RWPE2 (cell line): ENCODE measurements around the gene RIMBP2.

Source experiments
- ATAC-seq: fragments of 200-7000 bp; cut with Tn5 transposase; 3 replicates; pipeline ENCODE4 v1.9.1; 2021; ENCODE audit warnings: low read depth
- DNase-seq: peaks from one replicate; pipeline ENCODE4 v3.0.0-alpha.2; 2020; ENCODE audit warnings: low spot score
- H3K27ac ChIP-seq: fragments of 450-650 bp; 2 replicates; pipeline ENCODE4 v1.5.1; 2017; ENCODE audit warnings: mild to moderate bottlenecking; ENCODE audit not compliant: poor library complexity, severe bottlenecking
- H3K27me3 ChIP-seq: fragments of 250-450 bp; sonication (Bioruptor Pico); 2 replicates; pipeline ENCODE4 v1.5.1; 2021; ENCODE audit warnings: mild to moderate bottlenecking, moderate library complexity; ENCODE audit not compliant: insufficient read depth, poor library complexity, severe bottlenecking
- H3K36me3 ChIP-seq: fragments of 250-450 bp; sonication (Bioruptor Pico); 2 replicates; pipeline ENCODE4 v1.5.1; 2020; ENCODE audit warnings: low read depth, mild to moderate bottlenecking, moderate library complexity
- H3K4me1 ChIP-seq: fragments of 250-450 bp; sonication (Bioruptor Pico); 2 replicates; pipeline ENCODE4 v1.5.1; 2021; ENCODE audit warnings: mild to moderate bottlenecking, moderate library complexity; ENCODE audit not compliant: insufficient read depth, poor library complexity, severe bottlenecking
- H3K4me3 ChIP-seq: fragments of 250-450 bp; sonication (Bioruptor Pico); 2 replicates; pipeline ENCODE4 v1.5.1; 2021; ENCODE audit warnings: mild to moderate bottlenecking, moderate library complexity; ENCODE audit not compliant: severe bottlenecking
- H3K9me3 ChIP-seq: fragments of 250-450 bp; sonication (Bioruptor Pico); 2 replicates; pipeline ENCODE4 v1.5.1; 2021; ENCODE audit warnings: mild to moderate bottlenecking, moderate library complexity; ENCODE audit not compliant: severe bottlenecking
- TF ChIP-seq, protein P1 (sequence below): fragments of 450-650 bp; IDR thresholded peaks from one replicate; pipeline ENCODE4 v1.5.1; 2017; ENCODE audit warnings: mild to moderate bottlenecking, moderate library complexity; ENCODE audit not compliant: poor library complexity, severe bottlenecking

RIMBP2 gene

DNA sequence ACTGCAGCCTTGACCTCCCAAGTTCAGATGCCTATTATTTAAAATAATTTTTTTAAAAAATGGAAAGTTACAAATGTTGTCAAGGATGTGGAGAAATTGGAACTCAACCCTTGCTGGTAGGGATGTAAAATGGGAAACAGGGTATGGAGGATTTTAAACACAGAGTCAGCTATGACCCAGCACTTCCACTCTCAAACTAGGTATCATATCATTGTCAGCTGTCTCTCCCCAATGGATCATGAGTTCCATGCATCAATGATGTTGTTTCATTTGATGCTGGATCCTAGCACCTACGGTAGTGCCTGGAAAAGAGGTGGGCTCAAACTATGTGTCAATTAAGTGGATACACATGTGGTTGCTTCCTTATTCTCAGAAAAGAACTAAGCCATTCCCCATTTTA lies 150.9 kb downstream of the RIMBP2 start:
- H3K4me1 ChIP-seq, result no peaks in the 10 kb centered on the region
- TF ChIP-seq, protein P1, sequence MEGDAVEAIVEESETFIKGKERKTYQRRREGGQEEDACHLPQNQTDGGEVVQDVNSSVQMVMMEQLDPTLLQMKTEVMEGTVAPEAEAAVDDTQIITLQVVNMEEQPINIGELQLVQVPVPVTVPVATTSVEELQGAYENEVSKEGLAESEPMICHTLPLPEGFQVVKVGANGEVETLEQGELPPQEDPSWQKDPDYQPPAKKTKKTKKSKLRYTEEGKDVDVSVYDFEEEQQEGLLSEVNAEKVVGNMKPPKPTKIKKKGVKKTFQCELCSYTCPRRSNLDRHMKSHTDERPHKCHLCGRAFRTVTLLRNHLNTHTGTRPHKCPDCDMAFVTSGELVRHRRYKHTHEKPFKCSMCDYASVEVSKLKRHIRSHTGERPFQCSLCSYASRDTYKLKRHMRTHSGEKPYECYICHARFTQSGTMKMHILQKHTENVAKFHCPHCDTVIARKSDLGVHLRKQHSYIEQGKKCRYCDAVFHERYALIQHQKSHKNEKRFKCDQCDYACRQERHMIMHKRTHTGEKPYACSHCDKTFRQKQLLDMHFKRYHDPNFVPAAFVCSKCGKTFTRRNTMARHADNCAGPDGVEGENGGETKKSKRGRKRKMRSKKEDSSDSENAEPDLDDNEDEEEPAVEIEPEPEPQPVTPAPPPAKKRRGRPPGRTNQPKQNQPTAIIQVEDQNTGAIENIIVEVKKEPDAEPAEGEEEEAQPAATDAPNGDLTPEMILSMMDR, result no peak
- H3K4me3 ChIP-seq, result no peak overlapping the region
- no peak overlapping the region for H3K27ac ChIP-seq
- H3K36me3 ChIP-seq, result no peaks in the 10 kb centered on the region
- no peak for ATAC-seq
- H3K9me3 ChIP-seq, result no peaks in the 10 kb centered on the region
- no peaks in the 10 kb centered on the region for H3K27me3 ChIP-seq
- no peak for DNase-seq

DNA sequence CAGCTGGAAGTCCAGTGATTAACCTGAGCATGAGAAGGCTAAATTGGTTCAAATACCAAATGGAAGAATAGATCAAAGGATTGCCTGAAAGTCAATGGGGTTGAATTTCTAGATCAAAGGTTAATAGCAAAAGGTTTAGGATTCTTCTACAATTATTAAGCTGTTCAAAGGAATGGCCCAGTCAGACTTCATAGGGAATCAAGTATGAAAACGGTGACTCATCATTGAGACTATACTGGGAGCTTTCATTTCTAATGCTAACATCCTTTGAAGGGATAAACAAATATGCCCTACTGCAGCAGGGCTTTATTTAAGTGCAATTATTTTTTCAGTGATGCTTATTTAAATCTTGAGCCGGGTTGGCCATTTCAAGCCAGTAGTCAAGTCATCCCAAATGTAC lies 152.8 kb downstream of the RIMBP2 start:
- DNase-seq, result no peak

DNA sequence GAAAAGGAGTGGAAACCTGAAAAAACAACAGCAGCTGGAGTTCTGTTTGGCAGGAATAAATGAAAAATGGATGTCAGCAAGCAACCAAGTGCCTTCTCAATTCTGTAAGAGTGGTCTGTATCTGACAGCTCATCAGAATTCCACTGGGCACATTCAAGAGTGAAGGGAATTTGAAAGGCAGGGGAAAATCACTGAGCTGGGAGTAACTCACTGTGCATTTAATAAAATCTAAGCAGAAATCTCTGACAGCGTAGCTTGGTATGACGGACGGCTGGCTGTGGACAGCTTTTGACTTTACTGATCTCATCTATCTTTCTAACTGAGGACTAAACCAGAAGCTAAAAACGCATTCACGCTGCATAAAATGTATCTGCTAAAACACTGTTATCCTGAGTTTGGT lies 153.4 kb downstream of the RIMBP2 start:
- H3K4me1 ChIP-seq, result no peaks in the 10 kb centered on the region
- TF ChIP-seq, protein P1, result no peak
- no peak overlapping the region for H3K27ac ChIP-seq
- DNase-seq, result no peak
- no peaks in the 10 kb centered on the region for H3K9me3 ChIP-seq
- H3K27me3 ChIP-seq, result no peaks in the 10 kb centered on the region
- no peak overlapping the region for H3K4me3 ChIP-seq
- no peaks in the 10 kb centered on the region for H3K36me3 ChIP-seq
- no peak for ATAC-seq

More for the DNA sequence above, 152.8 kb downstream of the RIMBP2 start:
- TF ChIP-seq, protein P1, result no peak
- Histone ChIP-seq H3K4me1 (no peaks in the 10 kb centered on the region), H3K36me3 (no peaks in the 10 kb centered on the region), H3K4me3 (no peak overlapping the region), H3K27ac (no peak overlapping the region), H3K9me3 (no peaks in the 10 kb centered on the region), H3K27me3 (no peaks in the 10 kb centered on the region)
- no peak for ATAC-seq

DNA sequence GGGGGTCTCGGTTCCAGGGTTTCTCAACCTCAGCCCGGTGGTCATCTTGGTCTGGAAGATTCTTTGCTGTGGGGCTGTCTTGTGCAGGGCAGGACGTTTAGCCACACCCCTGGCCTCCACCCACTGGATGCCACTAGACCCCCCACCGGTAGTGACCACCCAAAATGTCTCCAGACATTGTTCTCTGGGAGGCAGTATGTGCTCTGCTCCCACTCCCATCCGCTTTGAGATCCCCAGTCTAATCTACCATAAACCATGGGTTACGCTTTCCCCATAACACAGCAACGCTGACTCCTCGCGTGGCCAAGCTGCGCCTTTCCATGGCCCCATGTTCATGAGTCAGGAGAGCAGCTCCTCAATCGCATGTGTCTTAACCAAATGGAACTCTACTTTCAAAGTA lies 155.8 kb downstream of the RIMBP2 start:
- H3K9me3 ChIP-seq, result no peaks in the 10 kb centered on the region
- TF ChIP-seq, protein P1, result no peak
- H3K27ac ChIP-seq, result no peak overlapping the region
- no peak for DNase-seq
- no peak for ATAC-seq
- H3K27me3 ChIP-seq, result peaks cover 3% of the 10 kb centered on the region
- H3K4me1 ChIP-seq, result no peaks in the 10 kb centered on the region
- no peaks in the 10 kb centered on the region for H3K36me3 ChIP-seq
- no peak overlapping the region for H3K4me3 ChIP-seq

DNA sequence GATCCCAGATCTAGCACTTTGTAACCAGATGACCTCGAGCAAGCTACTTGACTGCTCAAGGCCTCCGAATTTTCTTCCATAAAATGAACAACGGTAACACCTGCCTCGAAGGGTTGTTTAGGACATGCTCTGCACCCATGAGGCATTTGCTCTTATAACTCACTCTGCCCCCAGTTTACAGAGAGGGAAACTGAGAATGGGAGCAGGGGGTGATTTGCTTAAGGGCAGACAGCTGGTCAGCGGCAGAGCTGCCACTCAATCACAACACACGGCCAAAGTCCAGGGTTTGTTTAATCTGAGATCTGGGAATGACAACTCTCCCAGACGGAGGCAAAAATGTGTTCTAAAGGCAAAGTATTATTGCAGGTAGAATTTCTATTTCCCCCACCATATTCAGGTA lies 156.3 kb downstream of the RIMBP2 start:
- ATAC-seq, result no peak
- peaks cover 8% of the 10 kb centered on the region for H3K27me3 ChIP-seq
- H3K4me1 ChIP-seq, result no peaks in the 10 kb centered on the region
- no peak overlapping the region for H3K4me3 ChIP-seq
- no peaks in the 10 kb centered on the region for H3K36me3 ChIP-seq
- no peaks in the 10 kb centered on the region for H3K9me3 ChIP-seq
- DNase-seq, result no peak
- TF ChIP-seq, protein P1, result no peak
- H3K27ac ChIP-seq, result no peak overlapping the region
